ENCODE results near the gene ADISSP. TPM values are rescaled to one million over a fixed set of nuclear protein-coding genes. Genes with fewer than 3 reads are reported as not detected.
A peak's percentile ranks its signal among the peaks of the same experiment; 100 is the strongest.

ADISSP gene
- total and polyA plus RNA-seq, 12 donors = 7.7 to 21.0 (median 11.3) TPM

GRCh38 chr20:3731944-3732326 lies 35.6 kb downstream of the ADISSP start:
- ATAC-seq (no peak), DNase-seq (no peak)
- Histone ChIP-seq H3K9me3 (no peaks in the 10 kb centered on the region), H3K27ac (peak overlapping the region; percentile 75 to 96 (median 92)), H3K36me3 (peaks cover 0 to 10% (median 0%) of the 10 kb centered on the region in 9 donors), H3K27me3 (peaks cover 0 to 42% (median 10%) of the 10 kb centered on the region in 7 donors), H3K4me3 (peak overlapping the region in 7 of 10 donors; percentile 16 to 76 (median 62)), H3K4me1 (peaks cover 12 to 89% (median 61%) of the 10 kb centered on the region in 9 donors)
- intact Hi-C loops (cut with DNase I) = no loop called here
- WGBS, 2 donors = 67 to 69% methylated on average over 16 of the region's 16 CpGs
- TF ChIP-seq, protein P1, sequence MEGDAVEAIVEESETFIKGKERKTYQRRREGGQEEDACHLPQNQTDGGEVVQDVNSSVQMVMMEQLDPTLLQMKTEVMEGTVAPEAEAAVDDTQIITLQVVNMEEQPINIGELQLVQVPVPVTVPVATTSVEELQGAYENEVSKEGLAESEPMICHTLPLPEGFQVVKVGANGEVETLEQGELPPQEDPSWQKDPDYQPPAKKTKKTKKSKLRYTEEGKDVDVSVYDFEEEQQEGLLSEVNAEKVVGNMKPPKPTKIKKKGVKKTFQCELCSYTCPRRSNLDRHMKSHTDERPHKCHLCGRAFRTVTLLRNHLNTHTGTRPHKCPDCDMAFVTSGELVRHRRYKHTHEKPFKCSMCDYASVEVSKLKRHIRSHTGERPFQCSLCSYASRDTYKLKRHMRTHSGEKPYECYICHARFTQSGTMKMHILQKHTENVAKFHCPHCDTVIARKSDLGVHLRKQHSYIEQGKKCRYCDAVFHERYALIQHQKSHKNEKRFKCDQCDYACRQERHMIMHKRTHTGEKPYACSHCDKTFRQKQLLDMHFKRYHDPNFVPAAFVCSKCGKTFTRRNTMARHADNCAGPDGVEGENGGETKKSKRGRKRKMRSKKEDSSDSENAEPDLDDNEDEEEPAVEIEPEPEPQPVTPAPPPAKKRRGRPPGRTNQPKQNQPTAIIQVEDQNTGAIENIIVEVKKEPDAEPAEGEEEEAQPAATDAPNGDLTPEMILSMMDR (IDR thresholded peaks at IDR 0.05) = no peak

GRCh38 chr20:3730803-3731672 lies 36.5 kb downstream of the ADISSP start:
- DNase-seq = no peak
- TF ChIP-seq, protein P1 (IDR thresholded peaks at IDR 0.05) = no peak
- Histone ChIP-seq H3K9me3 (no peaks in the 10 kb centered on the region), H3K4me1 (peaks cover 12 to 81% (median 56%) of the 10 kb centered on the region in 9 donors), H3K4me3 (no peak overlapping the region), H3K27ac (peak overlapping the region in 8 of 10 donors; percentile 55 to 96 (median 81)), H3K27me3 (peaks cover 0 to 51% (median 10%) of the 10 kb centered on the region in 7 donors), H3K36me3 (peaks cover 0 to 5% (median 0%) of the 10 kb centered on the region in 9 donors)
- 86 to 87% methylated on average over 12 of the region's 12 CpGs for WGBS, 2 donors
- ATAC-seq = no peak
- intact Hi-C loops (cut with DNase I) = no loop called here

- intact Hi-C loops (cut with DNase I) = no loop called here
- no peaks in the 10 kb centered on the region for H3K9me3 ChIP-seq
- peak in 1 of 2 donors; percentile 31 for DNase-seq
- TF ChIP-seq, protein P1 (IDR thresholded peaks at IDR 0.05) = no peak
- H3K36me3 ChIP-seq = no peaks in the 10 kb centered on the region
- peak; percentile 16 to 68 (median 50) for ATAC-seq
- H3K4me1 ChIP-seq = peaks cover 12 to 73% (median 47%) of the 10 kb centered on the region in 9 donors
- peak overlapping the region; percentile 33 to 96 (median 71) for H3K27ac ChIP-seq
- H3K27me3 ChIP-seq = peaks cover 0 to 61% (median 10%) of the 10 kb centered on the region in 7 donors
- 59 to 70% methylated on average over 8 of the region's 8 CpGs for WGBS, 2 donors
- no peak overlapping the region for H3K4me3 ChIP-seq
Observed at GRCh38 chr20:3729811-3730540, 37.6 kb downstream of the ADISSP start.

DNA sequence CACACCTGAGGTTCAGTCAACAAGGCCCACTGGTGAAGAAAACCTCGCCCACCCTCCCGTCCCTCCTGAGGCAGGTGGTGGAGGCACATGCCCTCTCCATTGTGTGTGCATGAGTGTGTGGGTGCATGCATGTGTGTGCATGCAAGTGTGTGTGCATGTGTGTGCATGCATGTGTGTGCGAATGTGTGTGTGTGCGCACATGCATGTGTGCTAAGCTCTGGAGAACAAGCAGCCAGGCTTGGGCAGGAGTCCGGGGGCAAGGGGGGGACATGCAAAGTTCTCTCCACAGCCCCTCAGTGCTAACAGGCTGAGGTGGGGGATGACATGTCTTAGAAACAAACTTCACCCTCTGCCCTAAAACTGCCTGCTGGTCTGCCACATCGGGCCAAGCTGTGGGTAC lies 38.2 kb downstream of the ADISSP start:
- Histone ChIP-seq H3K4me3 (no peak overlapping the region), H3K27ac (peak overlapping the region in 8 of 10 donors; percentile 56 to 96 (median 81)), H3K36me3 (no peaks in the 10 kb centered on the region), H3K4me1 (peaks cover 12 to 67% (median 47%) of the 10 kb centered on the region in 9 donors), H3K9me3 (no peaks in the 10 kb centered on the region), H3K27me3 (peaks cover 0 to 64% (median 10%) of the 10 kb centered on the region in 7 donors)
- 90 to 92% methylated on average over 6 of the region's 6 CpGs for WGBS, 2 donors
- TF ChIP-seq, protein P1 (IDR thresholded peaks at IDR 0.05) = no peak
- ATAC-seq (no peak), DNase-seq (no peak)
- intact Hi-C loops (cut with DNase I) = no loop called here

Measured in heart right ventricle (tissue), 16 donors.